Large intestine (tissue), 3 donors: ENCODE results near the gene CNGA3. TPM values are rescaled to one million over a fixed set of nuclear protein-coding genes. Genes with fewer than 3 reads are reported as not detected.
"Not testable (repeated sequence)": the region's sequence is repeated elsewhere in the genome, so short reads cannot be mapped to it uniquely, and the experiment has no call there.

ENCODE experiments used
- DNase-seq, 2 donors: peaks; one replicate each; pipeline versions ENCODE4 v3.0.0 to v3.0.0-alpha.2; 2013
- H3K27ac ChIP-seq: one replicate; pipeline ENCODE4 v1.5.1; 2013; ENCODE audit warnings: low read length
- H3K27me3 ChIP-seq: 2 replicates; pipeline ENCODE4 v1.6.1; 2013; ENCODE audit warnings: low read length; ENCODE audit not compliant: control insufficient read depth, insufficient read depth
- H3K36me3 ChIP-seq: 2 replicates; pipeline ENCODE4 v1.6.1; 2013; ENCODE audit warnings: low read length; ENCODE audit not compliant: control insufficient read depth, insufficient read depth
- H3K4me1 ChIP-seq: one replicate; pipeline ENCODE4 v1.6.1; 2013; ENCODE audit warnings: low read length; ENCODE audit not compliant: control insufficient read depth, insufficient read depth
- H3K4me3 ChIP-seq: one replicate; pipeline ENCODE4 v1.5.1; 2013; ENCODE audit warnings: low read length
- H3K9me3 ChIP-seq: one replicate; pipeline ENCODE4 v1.6.1; 2013; ENCODE audit warnings: mild to moderate bottlenecking, low read depth, low read length, moderate library complexity; ENCODE audit not compliant: control insufficient read depth
- WGBS: methylation state at CpG from one replicate; pipeline ENCODE4 v1.1.5; 2013; ENCODE audit warnings: low lambda C conversion rate; ENCODE audit not compliant: insufficient coverage; 5-methylcytosine and 5-hydroxymethylcytosine counted together
- polyA plus RNA-seq: library from polyadenylated mRNA; unstranded; fragments of 120-200 nt; gene quantifications from one replicate; pipeline ENCODE4 v1.2.1, GENCODE V29; 2013

CNGA3 gene
- polyA plus RNA-seq, 1 donor: 2.3 TPM

DNA sequence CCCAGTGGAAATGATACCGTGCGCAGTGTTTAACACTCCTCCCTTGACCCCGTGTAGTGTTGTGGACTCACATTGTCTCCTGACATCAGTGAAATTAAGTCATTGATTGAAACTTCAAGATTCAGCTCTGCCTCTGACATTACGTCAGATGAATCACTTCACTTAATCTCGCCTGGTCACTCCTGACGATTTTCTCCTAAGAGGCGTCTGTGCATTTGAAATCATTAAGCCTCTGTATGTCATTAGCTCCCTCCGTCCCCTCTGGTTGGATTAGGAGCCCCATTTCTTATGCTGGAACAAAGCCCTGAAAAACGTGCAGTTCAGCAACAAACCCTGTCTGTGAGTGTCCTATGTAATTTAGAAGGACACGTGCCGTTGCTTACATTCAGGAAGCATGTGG lies 36.7 kb upstream of the CNGA3 start:
- 50% methylated on average over 1 of the region's 11 CpGs for WGBS
- no peak overlapping the region for H3K27ac ChIP-seq

DNA sequence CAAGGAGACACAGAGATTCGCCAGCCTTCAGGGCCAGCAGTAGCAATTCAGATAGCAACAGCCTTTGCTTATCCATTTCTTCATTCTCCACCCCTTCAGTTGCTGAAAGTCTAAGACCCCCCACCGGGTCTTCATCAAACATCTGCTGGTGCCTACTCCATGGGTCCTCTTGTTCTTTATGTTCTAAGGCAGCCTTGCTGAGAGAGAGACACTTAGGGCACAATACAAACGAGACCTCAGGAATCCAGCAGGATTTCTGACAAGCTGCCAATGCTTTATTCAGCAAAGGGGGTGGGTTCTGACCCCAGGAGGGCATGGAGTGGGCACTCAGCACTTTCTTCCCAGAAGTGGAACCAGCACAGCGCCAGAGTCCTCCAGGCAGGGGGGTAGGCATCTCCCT lies 36.2 kb upstream of the CNGA3 start:
- Histone ChIP-seq H3K27me3 (peaks cover 29% of the 10 kb centered on the region), H3K9me3 (no peaks in the 10 kb centered on the region), H3K27ac (no peak overlapping the region), H3K36me3 (no peaks in the 10 kb centered on the region), H3K4me1 (no peaks in the 10 kb centered on the region), H3K4me3 (no peak overlapping the region)
- 20% methylated on average over 1 of the region's 4 CpGs for WGBS
- no peak for DNase-seq

More for the DNA sequence above, 36.7 kb upstream of the CNGA3 start:
- Histone ChIP-seq H3K36me3 (no peaks in the 10 kb centered on the region), H3K4me3 (no peak overlapping the region), H3K9me3 (no peaks in the 10 kb centered on the region), H3K4me1 (no peaks in the 10 kb centered on the region), H3K27me3 (peaks cover 29% of the 10 kb centered on the region)
- no peak for DNase-seq

DNA sequence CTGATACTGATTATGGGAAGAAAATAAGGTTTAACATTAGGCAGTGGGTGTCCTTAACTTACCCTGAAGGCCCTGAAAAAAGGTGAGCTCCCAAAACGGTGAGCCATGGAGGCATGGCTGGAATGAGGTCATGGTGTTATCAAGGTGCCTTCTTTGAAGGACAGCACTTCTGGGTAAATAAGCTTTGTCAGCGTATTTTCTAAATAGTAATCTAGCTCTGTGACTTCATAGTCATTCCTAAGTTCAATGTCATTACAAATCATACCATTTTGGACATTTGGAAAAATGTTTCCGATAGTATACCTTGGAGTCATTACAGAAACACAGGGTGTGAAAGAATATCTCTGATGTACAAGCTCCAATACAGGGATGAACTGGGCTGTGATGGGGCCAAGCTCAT lies 35.2 kb upstream of the CNGA3 start:
- no peak for DNase-seq
- no peak overlapping the region for H3K27ac ChIP-seq
- H3K27me3 ChIP-seq: peaks cover 29% of the 10 kb centered on the region
- no peak overlapping the region for H3K4me3 ChIP-seq
- H3K36me3 ChIP-seq: no peaks in the 10 kb centered on the region
- 60% methylated on average over 1 of the region's 3 CpGs for WGBS
- no peaks in the 10 kb centered on the region for H3K9me3 ChIP-seq
- H3K4me1 ChIP-seq: no peaks in the 10 kb centered on the region

DNA sequence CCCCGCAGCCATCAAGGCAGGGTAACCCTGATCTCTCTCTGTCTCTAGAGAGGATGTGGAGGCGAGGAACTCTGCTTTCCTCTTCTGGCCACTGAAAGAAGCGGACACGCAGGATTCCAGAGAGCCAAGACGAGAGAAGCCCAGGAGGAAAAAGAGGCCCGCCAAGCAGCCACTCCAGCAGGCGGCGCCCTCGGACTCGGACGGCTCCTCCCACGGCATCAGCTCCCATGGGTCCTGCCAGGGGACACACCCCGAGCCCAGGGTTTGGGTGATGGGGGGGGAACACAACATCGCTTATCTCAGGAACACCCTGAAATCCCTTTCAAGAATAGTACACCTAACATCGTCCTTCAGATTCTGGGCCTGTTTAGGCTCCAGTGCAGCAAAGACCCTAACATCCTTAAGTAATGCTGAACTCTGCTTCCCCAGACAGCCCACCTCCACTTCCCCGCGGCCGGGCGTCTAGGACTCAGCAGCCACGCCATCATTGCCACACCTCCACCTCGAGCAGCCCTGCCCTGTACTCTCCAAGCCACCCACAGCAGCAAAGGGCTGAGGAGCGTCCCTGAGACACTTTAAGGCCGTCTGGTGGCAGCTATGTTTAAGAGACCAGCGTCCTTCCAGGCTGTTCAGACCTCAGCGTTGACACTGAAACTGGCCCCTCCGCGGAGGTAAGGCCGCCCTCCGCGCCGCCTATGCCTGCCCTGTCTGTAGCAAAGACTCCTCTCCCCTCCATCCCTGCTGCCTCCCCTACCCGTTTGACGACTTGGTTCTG lies 34.3 kb upstream of the CNGA3 start:
- Histone ChIP-seq H3K4me3 (no peak overlapping the region), H3K4me1 (no peaks in the 10 kb centered on the region), H3K27ac (no peak overlapping the region), H3K36me3 (no peaks in the 10 kb centered on the region), H3K27me3 (peaks cover 29% of the 10 kb centered on the region), H3K9me3 (no peaks in the 10 kb centered on the region)
- DNase-seq: no peak
- no CpG with 5 or more reads among the region's 33 CpGs for WGBS

DNA sequence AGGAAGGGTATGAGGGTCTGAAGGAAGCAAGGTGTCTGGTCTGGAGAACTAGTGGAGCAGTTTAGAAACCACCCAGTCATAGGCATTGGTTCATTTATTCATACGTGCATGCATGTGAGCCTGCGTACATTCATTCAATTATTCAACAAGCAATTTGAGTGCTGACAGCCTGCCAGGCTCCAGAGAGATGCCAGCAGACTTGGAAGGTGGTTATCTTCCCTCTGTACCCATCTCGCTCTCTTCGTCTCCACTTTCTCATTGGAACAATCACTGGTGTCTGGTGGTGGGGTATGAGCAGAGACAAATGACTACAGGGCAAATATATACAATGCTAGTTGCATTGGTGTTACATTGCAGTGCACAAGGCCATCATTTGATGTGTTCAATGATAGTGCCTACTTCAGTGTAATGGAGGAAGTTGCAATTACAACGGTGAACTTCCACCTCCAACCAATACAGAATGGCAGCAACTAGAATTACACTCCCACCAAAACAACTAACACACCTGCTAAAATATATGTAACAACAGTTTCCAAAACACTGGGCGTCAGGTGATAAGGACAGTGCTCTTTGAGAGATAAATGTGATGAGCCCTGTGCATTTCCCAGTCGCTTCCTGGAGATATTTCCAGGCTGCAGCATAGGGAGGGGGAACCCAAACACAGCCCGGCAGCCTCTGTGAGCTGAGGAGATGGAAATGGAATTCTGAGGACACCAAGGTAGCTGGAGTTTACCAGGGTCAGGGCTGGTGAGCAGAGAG lies 32.6 kb upstream of the CNGA3 start:
- Histone ChIP-seq H3K4me3 (no peak overlapping the region), H3K4me1 (no peaks in the 10 kb centered on the region), H3K36me3 (no peaks in the 10 kb centered on the region), H3K27me3 (peaks cover 20% of the 10 kb centered on the region), H3K27ac (no peak overlapping the region), H3K9me3 (no peaks in the 10 kb centered on the region)
- no CpG with 5 or more reads among the region's 8 CpGs for WGBS
- no peak for DNase-seq

DNA sequence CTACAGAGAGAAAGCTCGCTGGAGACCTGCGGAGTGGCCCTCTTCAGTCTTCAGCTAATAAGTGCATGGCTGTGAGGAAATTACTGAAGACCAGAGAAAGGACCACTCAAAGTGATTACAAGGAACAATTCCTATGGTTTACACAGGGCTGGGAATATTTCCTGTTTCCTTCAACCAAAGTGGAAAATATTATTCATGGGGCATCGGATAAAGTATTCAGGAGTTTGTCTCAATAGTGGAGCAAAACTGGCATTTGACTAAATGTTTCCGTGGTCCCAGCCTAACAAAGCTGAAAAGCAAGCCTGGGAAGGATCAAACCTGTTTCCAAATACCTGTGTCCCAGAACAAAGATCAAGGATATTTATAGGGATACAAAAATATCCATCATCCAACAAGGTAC lies 32.0 kb upstream of the CNGA3 start:
- WGBS: 80% methylated on average over 2 of the region's 4 CpGs
- no peaks in the 10 kb centered on the region for H3K4me1 ChIP-seq
- H3K27ac ChIP-seq: no peak overlapping the region
- H3K36me3 ChIP-seq: no peaks in the 10 kb centered on the region
- H3K9me3 ChIP-seq: no peaks in the 10 kb centered on the region
- peaks cover 18% of the 10 kb centered on the region for H3K27me3 ChIP-seq
- H3K4me3 ChIP-seq: no peak overlapping the region
- no peak for DNase-seq

DNA sequence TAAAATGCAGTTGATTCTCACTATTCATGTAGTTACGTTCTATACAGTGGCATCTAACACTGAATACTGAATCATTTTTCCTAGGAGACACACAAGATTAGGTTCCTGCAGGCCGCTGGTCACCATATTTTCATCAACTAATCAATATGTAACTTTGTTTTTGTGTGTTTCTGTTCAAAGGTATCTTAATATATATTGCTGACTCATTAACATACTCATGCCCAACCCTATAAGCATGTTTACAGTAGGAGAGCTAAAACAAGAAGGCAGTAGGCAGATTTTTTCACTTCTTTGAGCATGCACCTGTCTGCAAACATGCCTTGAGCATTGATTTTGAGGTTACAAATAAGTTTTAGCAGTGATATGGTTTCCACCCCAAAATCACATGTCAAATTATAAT lies 30.3 kb upstream of the CNGA3 start:
- Histone ChIP-seq H3K36me3 (no peaks in the 10 kb centered on the region), H3K9me3 (no peaks in the 10 kb centered on the region), H3K4me1 (no peaks in the 10 kb centered on the region), H3K27me3 (peaks cover 13% of the 10 kb centered on the region), H3K4me3 (no peak overlapping the region), H3K27ac (no peak overlapping the region)
- whole genome bisulfite sequencing: 100% methylated on average over 2 of the region's 2 CpGs
- no peak for DNase-seq

DNA sequence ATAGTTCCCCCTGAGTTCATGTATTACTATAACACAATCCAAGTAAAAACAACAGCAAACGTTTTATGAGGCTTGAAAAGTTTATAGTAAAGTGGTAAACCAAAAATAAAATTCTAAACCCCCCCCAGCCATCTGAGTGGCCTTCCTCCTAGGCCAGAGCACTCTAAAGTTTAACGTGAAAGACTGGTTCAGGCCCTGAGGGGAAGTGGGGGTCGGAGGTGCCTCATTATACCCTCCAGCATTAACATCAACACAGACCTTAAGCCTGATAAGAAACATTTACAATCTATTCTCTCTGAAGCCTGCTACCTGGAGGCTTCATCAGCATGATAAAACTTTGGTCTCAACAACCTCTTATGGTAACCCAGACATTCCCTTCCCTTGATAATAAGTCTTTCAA lies 29.0 kb upstream of the CNGA3 start:
- no peak overlapping the region for H3K4me3 ChIP-seq
- no peak for DNase-seq
- H3K27me3 ChIP-seq: peaks cover 6% of the 10 kb centered on the region
- no peak overlapping the region for H3K27ac ChIP-seq
- no peaks in the 10 kb centered on the region for H3K4me1 ChIP-seq
- no peaks in the 10 kb centered on the region for H3K36me3 ChIP-seq
- H3K9me3 ChIP-seq: no peaks in the 10 kb centered on the region
- WGBS: no CpG with 5 or more reads among the region's 3 CpGs

DNA sequence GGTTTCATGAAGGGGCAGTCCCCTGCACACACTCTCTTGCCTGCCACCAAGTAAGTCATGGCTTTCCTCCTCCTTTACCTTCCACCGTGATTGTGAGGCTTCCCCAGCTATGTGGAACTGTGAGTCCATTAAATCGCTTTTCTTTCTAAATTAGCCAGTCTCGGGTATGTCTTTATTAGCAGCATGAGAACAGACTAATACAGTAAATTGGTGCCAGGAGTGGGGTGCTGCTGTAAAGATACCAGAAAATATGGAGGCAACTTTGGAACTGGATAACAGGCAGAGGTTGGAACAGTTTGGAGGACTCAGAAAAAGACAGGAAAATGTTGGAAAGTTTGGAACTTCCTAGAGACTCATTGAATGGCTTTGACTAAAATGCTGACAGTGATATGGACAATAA lies 26.1 kb upstream of the CNGA3 start:
- not testable (repeated sequence) for H3K9me3 ChIP-seq, H3K36me3 ChIP-seq, DNase-seq, H3K27me3 ChIP-seq, H3K4me3 ChIP-seq, H3K4me1 ChIP-seq, H3K27ac ChIP-seq
- no CpG with 5 or more reads among the region's 3 CpGs for WGBS

DNA sequence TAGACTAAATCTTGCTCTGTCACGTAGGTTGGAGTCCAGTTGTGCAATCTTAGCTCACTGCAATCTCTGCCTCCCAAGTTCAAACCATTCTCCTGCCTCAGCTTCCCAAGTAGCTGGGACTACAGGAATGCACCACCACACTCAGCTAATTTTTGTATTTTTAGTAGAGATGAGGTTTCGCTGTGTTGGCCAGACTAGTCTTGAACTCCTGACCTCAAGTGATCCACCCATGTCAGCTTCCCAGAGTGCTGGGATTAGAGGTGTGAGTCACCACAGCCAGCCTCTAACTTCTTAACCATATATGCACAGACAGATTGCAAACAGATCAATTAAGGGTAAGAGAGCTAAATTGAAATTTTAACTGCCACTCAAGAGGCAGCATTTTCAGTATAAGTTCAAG lies 22.1 kb upstream of the CNGA3 start:
- H3K36me3 ChIP-seq: no peaks in the 10 kb centered on the region
- H3K27me3 ChIP-seq: no peaks in the 10 kb centered on the region
- no peak overlapping the region for H3K27ac ChIP-seq
- H3K4me3 ChIP-seq: no peak overlapping the region
- 100% methylated on average over 1 of the region's 2 CpGs for WGBS
- no peak for DNase-seq
- H3K4me1 ChIP-seq: no peaks in the 10 kb centered on the region
- no peaks in the 10 kb centered on the region for H3K9me3 ChIP-seq
